Measurements from ENCODE around the gene CENPX.
A peak's percentile ranks its signal among the peaks of the same experiment; 100 is the strongest.

CENPX gene

DNA sequence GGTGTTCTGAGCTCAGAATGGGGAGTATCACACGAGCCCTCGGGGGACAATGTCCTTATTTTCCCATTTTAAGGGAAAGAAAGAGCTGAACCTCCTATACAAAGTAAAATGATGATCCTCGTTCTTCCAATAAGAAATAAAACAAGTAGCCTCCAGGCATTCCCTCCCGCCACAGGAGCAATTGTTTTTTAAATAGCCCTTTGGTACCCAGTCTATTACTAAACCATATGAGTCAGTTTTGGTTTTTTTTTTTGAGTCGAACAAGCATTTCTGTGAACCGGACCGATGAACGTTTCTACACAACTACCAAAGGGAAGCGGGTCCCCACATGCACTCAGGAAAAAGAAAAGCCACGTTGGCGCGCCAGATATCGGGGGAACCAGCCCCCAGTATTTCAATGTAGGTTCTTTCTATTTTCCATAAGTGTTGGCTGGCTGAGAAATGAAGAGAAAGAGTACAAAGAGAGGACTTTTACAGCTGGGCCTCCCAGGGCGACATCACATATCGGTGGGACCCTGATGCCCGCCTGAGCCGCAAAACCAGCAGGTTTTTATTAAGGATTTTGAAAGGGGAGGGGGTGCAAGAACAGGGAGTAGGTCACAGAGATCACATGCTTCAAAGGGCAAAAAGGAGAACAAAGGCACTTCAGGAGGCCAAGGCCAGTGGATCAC is 18.6 kb upstream of the CENPX start:
- TF ChIP-seq CTCF (IDR thresholded peaks at IDR 0.05), result no peak

GRCh38 chr17:82039695-82040299 is 17.1 kb upstream of the CENPX start:
- TF ChIP-seq CTCF (IDR thresholded peaks at IDR 0.05), result no peak

GRCh38 chr17:82037889-82038195 is 15.2 kb upstream of the CENPX start:
- no peak for TF ChIP-seq CTCF (IDR thresholded peaks at IDR 0.05)

- TF ChIP-seq CTCF (IDR thresholded peaks at IDR 0.05), result peak; percentile 85
Observed at GRCh38 chr17:82037092-82037888, 14.6 kb upstream of the CENPX start, which contains the start of gene DCXR. DCXR (minus strand) TSS chr17:82037697; CDS start chr17:82037682, 15 bp downstream.

DNA sequence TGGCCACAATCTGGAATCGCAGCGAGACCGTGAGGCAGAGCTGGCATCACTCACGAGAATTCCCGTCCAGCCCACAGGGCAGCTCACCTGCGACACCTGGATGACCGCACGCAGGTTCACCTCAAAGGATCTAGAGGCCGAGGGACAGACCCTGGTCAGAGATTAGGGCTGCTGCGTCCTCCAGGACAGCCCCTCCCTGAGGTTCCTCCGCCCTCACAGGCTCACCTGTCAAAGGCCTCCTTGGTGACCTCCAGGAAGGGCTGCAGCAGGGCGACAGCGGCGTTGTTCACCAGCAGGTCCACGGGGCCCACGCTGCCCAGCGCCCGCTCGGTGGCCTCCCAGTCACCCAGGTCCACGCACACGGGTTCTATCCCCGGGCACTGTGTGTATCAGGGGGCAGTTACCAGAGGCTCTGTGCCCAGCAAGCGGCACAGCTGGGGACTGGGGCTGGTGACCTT is 14.0 kb upstream of the CENPX start:
- TF ChIP-seq CTCF (IDR thresholded peaks at IDR 0.05), result no peak

GRCh38 chr17:82035956-82036633 is 13.4 kb upstream of the CENPX start:
- no peak for TF ChIP-seq CTCF (IDR thresholded peaks at IDR 0.05)

DNA sequence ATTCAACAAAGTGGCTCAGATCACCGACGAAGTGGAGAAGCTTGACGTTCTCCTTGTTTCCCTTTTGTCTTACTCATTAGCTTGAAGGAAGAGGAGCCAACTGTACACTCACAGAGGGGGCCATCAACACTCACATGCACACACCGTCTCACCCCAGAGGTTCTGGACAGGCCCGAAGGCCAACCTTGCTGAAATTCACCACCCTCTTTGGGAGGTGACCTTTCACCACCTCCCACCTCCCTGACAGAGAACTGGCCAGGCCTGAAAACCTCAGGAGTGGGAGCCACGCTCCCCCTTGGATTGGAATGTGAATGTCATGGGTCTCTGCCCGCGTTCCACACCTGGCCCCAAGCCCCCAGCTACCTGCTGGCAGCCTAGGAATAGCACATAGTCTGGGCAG is 12.8 kb upstream of the CENPX start:
- TF ChIP-seq CTCF (IDR thresholded peaks at IDR 0.05), result no peak

Data from LNCAP (cell line).